Vagina (tissue), 2 donors: ENCODE results near the gene TUFM. TPM values are rescaled to one million over a fixed set of nuclear protein-coding genes. Genes with fewer than 3 reads are reported as not detected.

ENCODE experiments used
- DNase-seq, 2 donors: peaks; one replicate each; pipeline ENCODE4 v3.0.0-alpha.2; 2017; ENCODE audit errors: extremely low spot score in 2 of 2
- H3K27ac ChIP-seq: fragments of 200-600 bp; sonication (generic); one replicate; pipeline ENCODE4 v1.5.1; 2019
- H3K27me3 ChIP-seq: fragments of 200-600 bp; sonication (generic); one replicate; pipeline ENCODE4 v1.5.1; 2019
- H3K36me3 ChIP-seq, 2 donors: fragments of 200-600 bp; sonication (generic); one replicate each; pipeline ENCODE4 v1.5.1; 2017 to 2019
- H3K4me1 ChIP-seq: fragments of 200-600 bp; sonication (generic); one replicate; pipeline ENCODE4 v1.5.1; 2019
- H3K4me3 ChIP-seq, 2 donors: fragments of 200-600 bp; sonication (generic); 1 replicate in 1 of 2; 2 replicates in 1 of 2; pipeline ENCODE4 v1.5.1; 2016 to 2019
- H3K9me3 ChIP-seq: fragments of 200-600 bp; sonication (generic); one replicate; pipeline ENCODE4 v1.5.1; 2019
- CTCF ChIP-seq, 3 experiments: fragments of 450-650 bp in 2 of 3; fragments of 200-600 bp in 1 of 3; sonication (generic) in 1 of 3; IDR thresholded peaks; one replicate each; pipeline ENCODE4 v1.5.1; 2017 to 2019; ENCODE audit warnings: antibody characterized with exemption in 3 of 3, mild to moderate bottlenecking in 2 of 3, moderate library complexity in 2 of 3
- POLR2A ChIP-seq, 2 donors: fragments of 450-650 bp; IDR thresholded peaks; one replicate each; pipeline ENCODE4 v1.6.1; 2017; ENCODE audit warnings: antibody characterized with exemption in 2 of 2, mild to moderate bottlenecking in 2 of 2, moderate library complexity in 2 of 2
- POLR2AphosphoS5 ChIP-seq, 2 donors: sonication (generic); formaldehyde crosslinking; IDR thresholded peaks; one replicate each; pipeline ENCODE4 v1.9.0; 2017; ENCODE audit warnings: antibody characterized with exemption in 2 of 2, mild to moderate bottlenecking in 2 of 2, low read depth in 1 of 2; ENCODE audit not compliant: insufficient read depth in 1 of 2
- intact Hi-C: fragments of 100-400 bp; cut with DNase I; formaldehyde crosslinking; loops from one replicate; pipeline ENCODE4 v1.15.1; 2023
- total RNA-seq: library from RNA; depleted of rRNA; stranded (reverse); fragments of >200 nt; gene quantifications from one replicate; pipeline ENCODE4 v1.2.3, GENCODE V29; 2016

Gene TUFM
- total RNA-seq, 1 donor from 2014 or later, result 91.6 TPM

DNA sequence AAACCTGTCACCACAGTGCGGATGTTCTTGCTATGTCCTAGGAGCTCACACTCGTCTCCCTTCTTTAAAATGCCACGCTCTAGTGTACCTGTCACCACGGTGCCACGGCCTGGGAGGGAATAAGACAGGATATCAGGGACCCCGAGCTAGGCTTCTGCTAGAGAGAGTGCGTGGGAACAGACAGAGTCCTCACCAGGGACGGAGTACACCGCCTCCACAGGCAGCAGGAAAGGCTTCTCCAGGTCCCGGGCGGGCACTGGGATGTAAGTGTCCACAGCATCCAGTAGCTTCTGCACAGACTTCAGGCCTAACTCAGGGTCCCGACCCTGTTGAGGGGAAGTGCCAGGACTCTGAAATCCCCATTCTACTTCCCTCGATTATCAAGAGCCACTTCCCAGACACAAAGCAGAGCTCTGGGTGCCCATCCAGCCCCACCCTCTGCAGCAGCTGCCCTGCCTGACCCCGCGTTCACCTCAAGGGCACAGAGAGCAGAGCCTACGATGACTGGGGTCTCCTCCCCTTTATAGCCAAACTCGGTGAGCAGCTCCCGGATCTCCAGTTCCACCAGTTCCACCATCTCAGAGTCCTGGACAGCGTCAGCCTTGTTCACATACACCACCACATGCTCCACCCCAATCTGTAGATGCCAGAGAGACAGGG lies 1.8 kb downstream of the TUFM start:
- H3K27me3 ChIP-seq, result no peaks in the 10 kb centered on the region
- intact Hi-C loops, result no loop called here
- no peak overlapping the region for H3K4me3 ChIP-seq
- peaks cover 0 to 31% of the 10 kb centered on the region in 2 donors for H3K36me3 ChIP-seq
- H3K4me1 ChIP-seq, result peaks cover 29% of the 10 kb centered on the region
- no peak for TF ChIP-seq POLR2AphosphoS5 (IDR thresholded peaks at IDR 0.05; ENCODE audit: insufficient read depth in 1 of 2, low read depth in 1 of 2)
- H3K9me3 ChIP-seq, result no peaks in the 10 kb centered on the region
- no peak overlapping the region for H3K27ac ChIP-seq
- DNase-seq, result no peak

GRCh38 chr16:28843766-28844165 lies 2.4 kb downstream of the TUFM start:
- Histone ChIP-seq H3K4me1 (peaks cover 29% of the 10 kb centered on the region), H3K4me3 (no peak overlapping the region), H3K9me3 (no peaks in the 10 kb centered on the region), H3K27ac (no peak overlapping the region), H3K36me3 (peaks cover 0 to 31% of the 10 kb centered on the region in 2 donors), H3K27me3 (no peaks in the 10 kb centered on the region)
- no peak for DNase-seq
- TF ChIP-seq CTCF (IDR thresholded peaks at IDR 0.05), result no peak
- no peak for TF ChIP-seq POLR2A (IDR thresholded peaks at IDR 0.05)
- TF ChIP-seq POLR2AphosphoS5 (IDR thresholded peaks at IDR 0.05; ENCODE audit: insufficient read depth in 1 of 2, low read depth in 1 of 2), result no peak
- intact Hi-C loops, result no loop called here

GRCh38 chr16:28842696-28843095 lies 3.5 kb downstream of the TUFM start:
- DNase-seq, result no peak
- Histone ChIP-seq H3K4me3 (no peak overlapping the region), H3K36me3 (peaks cover 0 to 38% of the 10 kb centered on the region in 2 donors), H3K27ac (no peak overlapping the region), H3K9me3 (no peaks in the 10 kb centered on the region), H3K27me3 (no peaks in the 10 kb centered on the region), H3K4me1 (peaks cover 26% of the 10 kb centered on the region)
- intact Hi-C loops, result no loop called here
- TF ChIP-seq CTCF (IDR thresholded peaks at IDR 0.05) (no peak), POLR2A (IDR thresholded peaks at IDR 0.05) (no peak)

DNA sequence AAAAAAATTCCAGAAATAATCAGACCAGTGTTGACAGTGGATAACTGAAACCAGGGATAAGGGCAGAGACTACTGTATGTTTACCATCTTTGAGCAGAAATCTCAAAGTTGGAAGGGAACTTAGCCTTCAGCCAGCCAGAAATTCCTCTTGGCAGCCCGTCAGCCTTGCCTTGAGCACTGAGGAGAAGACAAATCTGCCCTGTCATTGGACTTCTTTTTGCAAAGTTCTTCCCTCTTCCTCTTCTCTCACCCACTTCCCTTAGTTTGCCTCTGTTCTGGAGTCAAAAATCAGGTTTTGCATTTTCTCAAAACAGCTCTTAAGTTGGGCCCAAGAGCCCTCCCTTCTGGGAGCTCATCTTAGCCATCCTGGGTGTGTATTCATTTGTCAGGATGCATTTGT lies 6.2 kb downstream of the TUFM start:
- DNase-seq, result no peak
- H3K9me3 ChIP-seq, result no peaks in the 10 kb centered on the region
- H3K4me3 ChIP-seq, result no peak overlapping the region
- intact Hi-C loops, result no loop called here
- TF ChIP-seq POLR2A (IDR thresholded peaks at IDR 0.05), result no peak
- TF ChIP-seq CTCF (IDR thresholded peaks at IDR 0.05), result no peak
- no peak for TF ChIP-seq POLR2AphosphoS5 (IDR thresholded peaks at IDR 0.05; ENCODE audit: insufficient read depth in 1 of 2, low read depth in 1 of 2)
- peaks cover 3 to 66% of the 10 kb centered on the region in 2 donors for H3K36me3 ChIP-seq
- peaks cover 5% of the 10 kb centered on the region for H3K4me1 ChIP-seq
- no peaks in the 10 kb centered on the region for H3K27me3 ChIP-seq
- H3K27ac ChIP-seq, result no peak overlapping the region

DNA sequence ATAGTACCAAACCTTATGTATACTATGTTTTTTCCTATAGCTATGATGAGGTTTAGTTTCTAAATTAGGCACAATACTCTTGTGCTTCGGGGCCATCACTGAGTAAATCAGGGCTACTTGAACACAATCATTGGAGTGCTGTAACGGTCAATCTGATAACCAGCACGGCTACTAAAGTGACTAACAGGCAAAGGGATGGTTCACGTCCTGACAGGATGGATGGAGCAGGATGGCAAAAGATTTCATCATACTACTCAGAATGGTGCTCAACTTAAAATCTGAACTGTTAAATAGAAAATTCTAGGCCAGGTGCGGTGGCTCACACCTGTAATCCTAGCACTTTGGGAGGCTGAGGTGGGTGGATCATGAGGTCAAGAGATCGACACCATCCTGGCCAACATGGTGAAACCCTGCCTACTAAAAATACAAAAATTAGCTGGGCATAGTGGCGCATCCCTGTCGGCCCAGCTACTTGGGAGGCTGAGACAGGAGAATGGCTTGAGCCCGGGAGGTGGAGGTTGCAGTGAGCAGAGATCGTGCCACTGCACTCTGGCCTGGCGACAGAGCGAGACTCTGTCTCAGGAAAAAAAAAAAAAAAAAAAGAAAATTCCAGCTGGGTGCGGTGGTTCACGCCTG lies 7.0 kb downstream of the TUFM start:
- DNase-seq, result no peak
- H3K27me3 ChIP-seq, result no peaks in the 10 kb centered on the region
- H3K36me3 ChIP-seq, result peaks cover 3 to 66% of the 10 kb centered on the region in 2 donors
- H3K27ac ChIP-seq, result no peak overlapping the region
- H3K4me3 ChIP-seq, result no peak overlapping the region
- no peaks in the 10 kb centered on the region for H3K9me3 ChIP-seq
- intact Hi-C loops, result no loop called here
- no peaks in the 10 kb centered on the region for H3K4me1 ChIP-seq
- TF ChIP-seq POLR2A (IDR thresholded peaks at IDR 0.05) (no peak), CTCF (IDR thresholded peaks at IDR 0.05) (no peak), POLR2AphosphoS5 (IDR thresholded peaks at IDR 0.05; ENCODE audit: insufficient read depth in 1 of 2, low read depth in 1 of 2) (no peak)
